HL-60/S4 treated with phorbol 12-myristate 13-acetate at 8.2 ng/mL for 4 days and 3 days (cell line): ENCODE measurements around the gene CELSR1.
"Not testable (repeated sequence)": the region's sequence is repeated elsewhere in the genome, so short reads cannot be mapped to it uniquely, and the experiment has no call there.

Source experiments
- in situ Hi-C: fragments of 300-500 bp; cut with MboI; formaldehyde crosslinking; loops from 2 replicates; pipeline ENCODE4 v1.15.0; 2022; ENCODE audit warnings: low sequenced_read_pairs

The CELSR1 gene

GRCh38 chr22:46407748-46408147, 129.7 kb downstream of the CELSR1 start:
- in situ Hi-C loops = no loop called here

GRCh38 chr22:46406791-46407190, 130.6 kb downstream of the CELSR1 start:
- in situ Hi-C loops = no loop called here

DNA sequence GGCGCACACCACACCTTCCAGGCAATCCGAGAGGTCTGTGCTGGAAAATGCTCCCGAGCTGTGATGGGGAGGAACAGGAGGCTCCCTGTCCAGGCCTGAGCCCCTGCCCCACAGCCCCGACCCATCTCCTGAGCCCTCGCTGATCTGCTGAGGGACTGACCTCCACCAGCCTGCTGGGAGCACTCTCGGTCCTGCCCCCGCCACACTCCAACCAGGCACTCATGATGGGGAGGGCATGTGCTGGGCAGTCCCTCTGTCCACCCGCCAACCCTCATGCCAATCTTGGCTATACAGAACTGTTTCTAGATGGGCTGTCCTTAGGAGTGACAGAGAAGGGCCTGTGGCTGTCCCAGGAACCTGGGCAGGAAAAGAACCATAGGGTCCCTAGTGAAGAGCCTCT, 131.1 kb downstream of the CELSR1 start:
- in situ Hi-C loops = no loop called here

DNA sequence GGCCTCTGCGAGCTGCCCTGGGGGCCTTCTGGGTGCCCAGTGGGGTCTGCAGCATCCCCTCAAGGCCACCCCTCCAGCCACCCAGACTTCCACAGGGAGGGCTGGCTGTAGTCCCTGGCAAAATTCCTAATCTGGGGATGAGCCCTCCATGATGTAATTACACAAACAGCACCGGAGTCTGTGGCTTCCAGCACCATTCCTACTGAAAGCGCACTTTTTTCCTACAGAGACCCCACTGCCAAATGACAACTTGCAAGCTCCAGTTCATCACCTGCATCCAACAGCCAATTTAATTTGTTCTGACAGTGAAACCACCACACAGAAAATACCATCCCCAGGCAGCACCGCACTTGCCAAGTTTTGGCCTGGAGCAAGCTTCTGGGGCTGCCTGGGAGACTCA, 131.5 kb downstream of the CELSR1 start:
- in situ Hi-C loops = no loop called here

DNA sequence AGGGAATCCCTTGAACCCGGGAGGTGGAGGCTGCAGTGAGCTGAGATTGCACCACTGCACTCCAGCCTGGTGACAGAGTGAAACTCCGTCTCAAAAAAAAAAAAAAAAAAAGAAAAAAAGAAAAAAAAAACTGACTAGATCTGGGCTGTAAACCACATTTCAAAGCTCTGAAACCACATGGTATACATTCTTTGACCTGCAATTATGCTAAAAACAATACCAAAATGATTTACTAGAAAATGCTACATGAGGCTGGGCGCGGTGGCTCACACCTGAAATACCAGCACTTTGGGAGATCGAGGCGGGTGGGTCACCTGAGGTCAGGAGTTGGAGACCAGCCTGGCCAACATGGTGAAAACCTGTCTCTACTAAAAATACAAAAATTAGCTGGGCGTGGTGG, 133.5 kb downstream of the CELSR1 start:
- in situ Hi-C loops = not testable (repeated sequence)

- in situ Hi-C loops = no loop called here
Observed at GRCh38 chr22:46402505-46402904, 134.9 kb downstream of the CELSR1 start.

DNA sequence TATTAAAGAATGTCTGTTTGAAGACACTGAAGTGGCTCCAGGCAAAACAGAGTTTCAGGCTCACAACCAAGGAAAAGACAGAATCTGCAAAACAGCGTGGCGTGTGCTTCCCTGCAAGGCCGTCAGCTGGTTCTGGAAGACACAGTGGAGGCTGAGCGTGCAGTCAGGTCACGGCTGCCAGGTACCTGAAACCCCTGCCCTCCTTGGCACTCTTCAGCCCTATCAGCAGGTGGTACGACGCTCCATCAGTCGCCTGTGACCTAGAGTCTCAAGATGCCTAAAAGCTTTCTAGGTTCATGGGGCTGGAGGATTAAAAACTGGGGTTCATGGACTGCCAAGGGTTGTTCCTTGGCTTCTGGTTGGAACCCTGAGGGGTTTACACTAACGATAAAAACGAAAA, 136.1 kb downstream of the CELSR1 start:
- in situ Hi-C loops = no loop called here

DNA sequence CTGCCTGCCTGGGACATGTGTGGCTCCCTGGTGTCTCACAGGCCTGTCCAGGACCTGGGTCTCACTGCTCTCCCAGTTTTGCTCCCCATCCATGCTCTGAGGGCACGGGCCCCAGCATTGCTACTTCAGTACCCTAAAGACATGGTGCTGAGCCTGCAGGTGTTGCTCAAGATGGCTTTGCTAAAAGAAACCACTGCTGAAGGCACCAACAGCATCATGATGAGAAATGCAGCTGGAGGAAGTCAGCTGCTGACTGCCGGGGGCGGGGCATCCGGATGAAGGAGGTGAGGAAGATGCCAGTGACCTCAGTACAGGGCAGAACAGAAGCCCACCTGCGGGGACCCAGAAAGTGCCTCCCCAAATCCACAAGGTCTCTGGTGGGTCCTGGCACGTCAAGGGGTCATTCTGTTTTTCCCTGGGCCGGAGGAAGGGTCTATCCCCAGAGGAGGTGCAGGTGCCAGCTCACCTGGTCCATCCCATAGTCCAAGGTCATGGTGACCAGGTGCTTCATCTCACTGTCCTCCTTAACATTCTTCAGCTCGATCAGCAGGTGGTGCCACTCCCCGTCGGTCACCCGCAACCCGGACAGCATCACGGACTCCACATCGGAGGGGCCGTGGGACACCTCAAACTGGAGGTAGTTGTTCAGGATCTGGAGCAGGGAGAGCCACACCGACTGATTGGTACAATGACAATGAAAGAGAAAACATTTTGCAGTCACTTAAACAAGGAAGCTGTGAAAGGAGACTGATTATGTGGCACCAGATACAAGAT, 138.0 kb downstream of the CELSR1 start:
- in situ Hi-C loops = no loop called here

GRCh38 chr22:46397951-46398350, 139.5 kb downstream of the CELSR1 start:
- in situ Hi-C loops = no loop called here

GRCh38 chr22:46397514-46397913, 139.9 kb downstream of the CELSR1 start:
- in situ Hi-C loops = no loop called here

GRCh38 chr22:46397049-46397448, 140.4 kb downstream of the CELSR1 start:
- in situ Hi-C loops = not testable (repeated sequence)

GRCh38 chr22:46395145-46395544, 142.3 kb downstream of the CELSR1 start:
- in situ Hi-C loops = no loop called here

GRCh38 chr22:46394622-46395021, 142.8 kb downstream of the CELSR1 start:
- in situ Hi-C loops = no loop called here

DNA sequence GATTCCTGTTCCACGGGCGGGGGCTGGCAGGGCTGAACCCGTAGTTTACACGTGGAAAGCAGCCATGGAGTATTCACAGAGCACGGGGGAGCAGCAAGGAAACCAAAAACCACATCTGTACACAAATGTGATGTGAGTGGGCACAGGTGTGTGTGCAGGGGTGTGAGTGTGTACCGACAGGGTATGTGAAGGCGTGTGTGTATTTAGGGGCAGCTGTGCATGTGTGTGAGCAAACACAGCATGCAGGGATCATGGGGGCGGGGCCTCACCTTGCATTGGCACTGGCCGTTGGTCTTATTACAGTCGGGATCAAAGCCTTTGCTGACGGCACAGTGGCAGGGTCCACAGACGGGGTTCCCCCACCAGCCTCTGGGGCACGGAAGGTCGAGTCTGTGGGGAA, 143.5 kb downstream of the CELSR1 start:
- in situ Hi-C loops = no loop called here

DNA sequence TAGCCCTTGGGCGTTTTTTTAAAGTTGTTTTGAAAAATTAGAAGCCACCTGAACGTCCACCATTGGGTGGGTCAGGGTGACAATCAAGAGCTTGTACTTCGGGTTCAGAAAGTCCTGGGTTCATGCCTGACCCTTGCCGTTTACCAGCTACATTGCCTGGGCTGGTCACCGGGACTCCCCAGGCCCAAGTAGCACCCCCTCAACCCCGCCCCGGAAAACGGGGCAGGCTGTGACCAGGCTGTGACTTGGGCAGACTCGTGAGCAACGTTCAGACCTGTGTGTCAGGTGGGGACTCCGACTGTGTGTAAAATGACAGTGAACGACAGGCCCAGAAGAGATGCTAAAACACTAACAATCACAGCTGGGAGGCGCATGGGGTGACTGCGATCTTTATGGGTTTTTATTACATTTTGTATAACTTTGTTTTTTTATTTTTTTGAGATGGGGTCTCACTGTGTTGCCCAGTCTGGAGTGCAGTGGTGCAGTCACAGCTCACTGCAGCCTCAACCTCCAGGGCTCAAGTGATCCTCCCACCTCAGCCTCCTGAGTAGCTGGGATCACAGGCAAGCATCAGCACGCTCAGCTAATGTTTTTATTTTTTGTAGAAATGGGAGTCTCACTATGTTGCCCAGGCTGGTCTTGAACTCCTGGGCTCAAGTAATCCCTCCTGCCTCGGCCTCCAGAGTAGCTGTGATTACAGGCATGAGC, 145.1 kb downstream of the CELSR1 start:
- in situ Hi-C loops = no loop called here

- in situ Hi-C loops = no loop called here
Observed at GRCh38 chr22:46391486-46392136, 145.8 kb downstream of the CELSR1 start.

GRCh38 chr22:46390652-46391301, 146.6 kb downstream of the CELSR1 start:
- in situ Hi-C loops = no loop called here

- in situ Hi-C loops = no loop called here
Observed at GRCh38 chr22:46390105-46390651, 147.2 kb downstream of the CELSR1 start.

DNA sequence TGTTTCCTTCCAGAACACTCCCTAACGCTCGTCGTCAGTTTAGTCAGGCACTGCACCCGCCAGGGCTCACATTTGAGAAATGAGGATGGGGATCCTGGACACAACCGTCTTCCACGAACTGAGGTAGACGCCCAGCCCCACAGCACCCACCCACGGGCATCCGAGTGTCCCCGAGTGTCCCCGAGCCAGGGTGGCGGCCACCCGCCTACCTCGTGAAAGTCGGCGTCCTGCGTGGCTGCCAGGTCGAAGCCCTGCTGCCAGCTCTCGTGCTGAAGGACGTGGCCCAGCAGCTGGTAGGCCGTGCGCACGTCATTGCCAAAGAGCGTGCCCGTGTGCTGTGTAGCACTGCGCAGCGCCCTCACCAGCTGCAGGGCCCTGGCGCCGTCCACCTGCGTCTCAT, 148.3 kb downstream of the CELSR1 start:
- in situ Hi-C loops = no loop called here

GRCh38 chr22:46388647-46389046, 148.8 kb downstream of the CELSR1 start:
- in situ Hi-C loops = no loop called here

DNA sequence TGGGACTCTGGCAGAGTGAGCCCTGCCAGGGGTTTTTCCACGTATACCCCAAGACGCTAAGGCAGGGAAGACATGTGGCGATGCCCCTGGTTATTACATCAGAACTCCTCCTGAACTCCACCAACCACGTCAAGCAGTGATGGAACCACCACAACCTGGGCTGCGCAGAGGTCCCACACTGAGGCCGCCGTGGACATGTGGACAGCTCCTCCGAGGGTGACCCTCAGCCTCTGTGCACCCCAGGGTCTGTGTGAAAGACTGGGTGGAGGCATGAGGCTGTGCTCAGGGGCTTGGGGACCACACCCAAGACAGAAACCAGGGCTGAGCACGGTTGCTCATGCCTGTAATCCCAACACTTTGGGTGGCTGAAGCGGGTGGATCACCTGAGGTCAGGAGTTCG, 149.7 kb downstream of the CELSR1 start:
- in situ Hi-C loops = no loop called here
